GM18520 (cell line): ENCODE measurements around the gene C20orf202.
"Not testable (repeated sequence)": the region's sequence is repeated elsewhere in the genome, so short reads cannot be mapped to it uniquely, and the experiment has no call there.

Source experiments
- ATAC-seq: cut with Tn5 transposase; IDR thresholded peaks from one replicate; pipeline ENCODE4 v1.9.1; 2021; ENCODE audit not compliant: unreplicated experiment

C20orf202 gene

GRCh38 chr20:1242530-1242929 lies 39.3 kb downstream of the C20orf202 start:
- no peak for ATAC-seq

- ATAC-seq, result no peak
Measured at GRCh38 chr20:1245578-1245977, 42.3 kb downstream of the C20orf202 start.

- no peak for ATAC-seq
Measured at GRCh38 chr20:1247689-1248088, 44.4 kb downstream of the C20orf202 start.

GRCh38 chr20:1250282-1250681 lies 47.0 kb downstream of the C20orf202 start:
- ATAC-seq, result not testable (repeated sequence)

- no peak for ATAC-seq
Measured at GRCh38 chr20:1252416-1252815, 49.2 kb downstream of the C20orf202 start.

- no peak for ATAC-seq
Measured at GRCh38 chr20:1254254-1254653, 51.0 kb downstream of the C20orf202 start.

- no peak for ATAC-seq
Measured at GRCh38 chr20:1255675-1256074, 52.4 kb downstream of the C20orf202 start.
